Activated CD4-positive, CD25-positive, alpha-beta regulatory T cell treated with anti-CD3 and anti-CD28 coated beads, Interleukin-2, amount 50 U/mL, for 24 hours (primary cell): ENCODE measurements around the gene TMEM53.

Source experiments
- ATAC-seq, 2 donors: fragments of 150-1000 bp; cut with Tn5 transposase; one replicate each; pipeline ENCODE4 v1.10.0; 2021; ENCODE audit warnings: mild to moderate bottlenecking in 1 of 2, moderate library complexity in 1 of 2

The TMEM53 gene

GRCh38 chr1:44646261-44647110 is 27.8 kb downstream of the TMEM53 start:
- ATAC-seq = no peak

GRCh38 chr1:44645476-44646244 is 28.6 kb downstream of the TMEM53 start:
- no peak for ATAC-seq

- no peak for ATAC-seq
Observed at GRCh38 chr1:44644806-44645205, 29.5 kb downstream of the TMEM53 start.

GRCh38 chr1:44643721-44644334 is 30.5 kb downstream of the TMEM53 start:
- no peak for ATAC-seq

- ATAC-seq = no peak
Observed at GRCh38 chr1:44642925-44643324, 31.4 kb downstream of the TMEM53 start.

- no peak for ATAC-seq
Observed at GRCh38 chr1:44642255-44642654, 32.0 kb downstream of the TMEM53 start.

GRCh38 chr1:44641126-44642102 is 32.9 kb downstream of the TMEM53 start:
- ATAC-seq = no peak

GRCh38 chr1:44640200-44640853 is 34.0 kb downstream of the TMEM53 start:
- ATAC-seq = no peak

- no peak for ATAC-seq
Observed at GRCh38 chr1:44637702-44638411, 36.4 kb downstream of the TMEM53 start.

- no peak for ATAC-seq
Observed at GRCh38 chr1:44636688-44637598, 37.3 kb downstream of the TMEM53 start.

- no peak for ATAC-seq
Observed at GRCh38 chr1:44636083-44636687, 38.1 kb downstream of the TMEM53 start.

- no peak for ATAC-seq
Observed at GRCh38 chr1:44635439-44635838, 38.8 kb downstream of the TMEM53 start.

- no peak for ATAC-seq
Observed at GRCh38 chr1:44634606-44635189, 39.6 kb downstream of the TMEM53 start.

GRCh38 chr1:44632598-44632997 is 41.7 kb downstream of the TMEM53 start:
- no peak for ATAC-seq

- ATAC-seq = peak; percentile 81 to 82
Observed at GRCh38 chr1:44631647-44632539, 42.4 kb downstream of the TMEM53 start.

GRCh38 chr1:44631333-44631646 is 43.0 kb downstream of the TMEM53 start:
- ATAC-seq = peak in 1 of 2 donors; percentile 5

GRCh38 chr1:44630116-44630515 is 44.2 kb downstream of the TMEM53 start:
- no peak for ATAC-seq
